Liver (tissue), 9 donors: ENCODE data around the gene CHL1. TPM values are rescaled to one million over a fixed set of nuclear protein-coding genes. Genes with fewer than 3 reads are reported as not detected.

ENCODE experiments used
- DNase-seq: peaks from one replicate; pipeline ENCODE4 v3.0.0-alpha.2; 2017; ENCODE audit warnings: low spot score
- H3K27ac ChIP-seq, 2 donors: one replicate each; pipeline ENCODE4 v1.7.0; 2013; ENCODE audit warnings: inconsistent platforms in 2 of 2, low read length in 2 of 2, control low read depth in 1 of 2, low read depth in 1 of 2, mild to moderate bottlenecking in 1 of 2
- H3K27me3 ChIP-seq, 4 donors: one replicate each; pipeline versions ENCODE4 v1.6.1 to v1.7.0; 2013; ENCODE audit warnings: low read length in 3 of 4, inconsistent platforms in 1 of 4, mild to moderate bottlenecking in 1 of 4, moderate library complexity in 1 of 4; ENCODE audit not compliant: control insufficient read depth in 4 of 4, insufficient read depth in 4 of 4
- H3K36me3 ChIP-seq, 4 donors: one replicate each; pipeline versions ENCODE4 v1.6.1 to v1.7.0; 2013; ENCODE audit warnings: low read length in 3 of 4, mild to moderate bottlenecking in 3 of 4, low read depth in 1 of 4, moderate library complexity in 1 of 4; ENCODE audit not compliant: control insufficient read depth in 4 of 4, insufficient read depth in 3 of 4
- H3K4me1 ChIP-seq, 4 donors: one replicate each; pipeline versions ENCODE4 v1.6.1 to v1.7.0; 2013; ENCODE audit warnings: low read length in 3 of 4, mild to moderate bottlenecking in 3 of 4, moderate library complexity in 1 of 4; ENCODE audit not compliant: control insufficient read depth in 4 of 4, insufficient read depth in 4 of 4
- H3K4me3 ChIP-seq, 3 donors: one replicate each; pipeline versions ENCODE4 v1.6.1 to v1.7.0; 2013; ENCODE audit warnings: low read length in 3 of 3, control low read depth in 1 of 3, low read depth in 1 of 3, mild to moderate bottlenecking in 1 of 3
- H3K9ac ChIP-seq, 2 donors: one replicate each; pipeline ENCODE4 v1.7.0; 2013; ENCODE audit warnings: low read length in 2 of 2, mild to moderate bottlenecking in 2 of 2, moderate library complexity in 2 of 2, control low read depth in 1 of 2, low read depth in 1 of 2
- H3K9me3 ChIP-seq, 4 donors: one replicate each; pipeline versions ENCODE4 v1.6.1 to v1.7.0; 2013; ENCODE audit warnings: low read length in 3 of 4; ENCODE audit not compliant: control insufficient read depth in 4 of 4
- CTCF ChIP-seq: fragments of 150-350 bp; IDR thresholded peaks from 2 replicates; pipeline ENCODE4 v1.5.1; 2017; ENCODE audit warnings: improper control_type of control experiment, low read depth, low read length; ENCODE audit not compliant: missing input control
- EGR1 ChIP-seq, 2 donors: IDR thresholded peaks; 2 replicates each; pipeline ENCODE4 v1.6.1; 2016 to 2018; ENCODE audit warnings: antibody characterized with exemption in 2 of 2, low read depth in 2 of 2
- FOXA1 ChIP-seq: IDR thresholded peaks from 2 replicates; pipeline ENCODE4 v1.6.1; 2016; ENCODE audit warnings: antibody characterized with exemption
- FOXA2 ChIP-seq: IDR thresholded peaks from 2 replicates; pipeline ENCODE4 v1.6.1; 2016; ENCODE audit warnings: antibody characterized with exemption
- HNF4A ChIP-seq, 2 donors: conservative IDR thresholded peaks; 2 replicates each; pipeline ENCODE4 v1.6.1; 2016; ENCODE audit warnings: antibody characterized with exemption in 2 of 2, mild to moderate bottlenecking in 2 of 2
- JUND ChIP-seq, 2 donors: IDR thresholded peaks; 2 replicates each; pipeline ENCODE4 v1.6.1; 2016; ENCODE audit warnings: antibody characterized with exemption in 2 of 2
- NR2F2 ChIP-seq: IDR thresholded peaks from 2 replicates; pipeline ENCODE4 v1.6.1; 2016; ENCODE audit warnings: antibody characterized with exemption
- RAD21 ChIP-seq, 2 donors: IDR thresholded peaks; 2 replicates each; pipeline ENCODE4 v1.6.1; 2016; ENCODE audit warnings: antibody characterized with exemption in 2 of 2, mild to moderate bottlenecking in 2 of 2
- REST ChIP-seq: IDR thresholded peaks from 2 replicates; pipeline ENCODE4 v1.6.1; 2016; ENCODE audit warnings: antibody characterized with exemption, mild to moderate bottlenecking
- RXRA ChIP-seq, 2 donors: IDR thresholded peaks; 2 replicates each; pipeline ENCODE4 v1.6.1; 2017 to 2018; ENCODE audit warnings: antibody characterized with exemption in 2 of 2, mild to moderate bottlenecking in 1 of 2
- SP1 ChIP-seq: IDR thresholded peaks from 2 replicates; pipeline ENCODE4 v1.6.1; 2018; ENCODE audit warnings: antibody characterized with exemption, mild to moderate bottlenecking
- TAF1 ChIP-seq: conservative IDR thresholded peaks from 2 replicates; pipeline ENCODE4 v1.6.1; 2016; ENCODE audit warnings: antibody characterized with exemption, mild to moderate bottlenecking
- YY1 ChIP-seq: IDR thresholded peaks from 2 replicates; pipeline ENCODE4 v1.6.1; 2016; ENCODE audit warnings: antibody characterized with exemption, mild to moderate bottlenecking
- ZBTB33 ChIP-seq: IDR thresholded peaks from 2 replicates; pipeline ENCODE4 v1.6.1; 2016; ENCODE audit warnings: antibody characterized with exemption
- WGBS: extraction: QIAGEN DNeasy Blood & Tissue Kit; methylation state at CpG from one replicate; pipeline ENCODE4 v1.1.7; 2013; 5-methylcytosine and 5-hydroxymethylcytosine counted together
- polyA plus RNA-seq, 2 donors: library from polyadenylated mRNA; stranded (reverse) in 1 of 2; unstranded in 1 of 2; fragments of 200-250 nt in 1 of 2; fragments of >200 nt in 1 of 2; fragmentation: Nextera tagmentation in 1 of 2; extraction: Ambion mirVana in 1 of 2; gene quantifications; one replicate each; pipeline versions ENCODE4 v1.2.1 to v1.2.3, GENCODE V29; 2013 to 2015
- total RNA-seq, 2 donors: library from RNA; depleted of rRNA; stranded (reverse); fragments of >200 nt; gene quantifications; one replicate each; pipeline ENCODE4 v1.2.3, GENCODE V29; 2014
- TF ChIP-seq, protein P1 (sequence below): IDR thresholded peaks from 2 replicates; pipeline ENCODE4 v1.6.1; 2016; ENCODE audit warnings: antibody characterized with exemption
- TF ChIP-seq, protein P2 (sequence below): IDR thresholded peaks from 2 replicates; pipeline ENCODE4 v1.6.1; 2016; ENCODE audit warnings: antibody characterized with exemption
- donor health status: healthy.
- donor health status: healthy.
- donor health status: healthy.
- donor health status: healthy.
- donor health status: healthy.

The CHL1 gene
- total and polyA plus RNA-seq, 4 donors, result 0.03 to 8.1 (median 0.66) TPM

DNA sequence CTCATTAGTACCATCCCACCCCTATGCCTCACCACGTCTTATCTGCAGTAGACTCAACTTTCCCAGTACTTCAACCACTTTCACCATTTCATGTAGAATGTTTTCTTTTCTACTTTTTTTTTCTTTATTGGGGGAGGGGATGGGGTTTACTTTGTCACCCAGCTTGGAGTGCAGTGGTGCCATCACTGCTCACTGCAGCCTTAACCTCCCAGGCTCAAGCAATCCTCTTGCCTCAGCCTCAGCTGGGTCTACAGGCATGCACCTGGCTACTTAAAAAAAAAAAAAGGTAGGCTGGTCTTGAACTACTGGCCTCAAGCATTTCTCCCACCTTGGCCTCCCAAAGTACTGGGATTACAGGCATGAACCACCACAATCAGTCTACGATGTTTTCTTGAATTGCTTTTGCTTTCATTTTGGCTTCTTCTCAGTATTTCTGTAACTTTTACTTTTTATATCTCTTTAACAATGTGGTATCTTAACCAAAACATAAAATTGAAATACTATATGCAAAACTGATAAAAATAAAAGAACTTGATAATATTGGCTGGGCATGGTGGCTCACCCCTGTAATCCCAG is 44.9 kb upstream of the CHL1 start (continued):
- TF ChIP-seq, protein P1, sequence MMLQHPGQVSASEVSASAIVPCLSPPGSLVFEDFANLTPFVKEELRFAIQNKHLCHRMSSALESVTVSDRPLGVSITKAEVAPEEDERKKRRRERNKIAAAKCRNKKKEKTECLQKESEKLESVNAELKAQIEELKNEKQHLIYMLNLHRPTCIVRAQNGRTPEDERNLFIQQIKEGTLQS, result no peak
- TF ChIP-seq HNF4A (conservative IDR thresholded peaks at IDR 0.05), result no peak

- H3K36me3 ChIP-seq, result no peaks in the 10 kb centered on the region
- TF ChIP-seq, protein P2, sequence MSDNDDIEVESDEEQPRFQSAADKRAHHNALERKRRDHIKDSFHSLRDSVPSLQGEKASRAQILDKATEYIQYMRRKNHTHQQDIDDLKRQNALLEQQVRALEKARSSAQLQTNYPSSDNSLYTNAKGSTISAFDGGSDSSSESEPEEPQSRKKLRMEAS, result no peak
- TF ChIP-seq REST (no peak), RXRA (IDR thresholded peaks at IDR 0.05) (no peak), FOXA2 (no peak), FOXA1 (no peak), JUND (IDR thresholded peaks at IDR 0.05) (no peak), HNF4A (conservative IDR thresholded peaks at IDR 0.05) (no peak), NR2F2 (no peak), RAD21 (IDR thresholded peaks at IDR 0.05) (no peak), EGR1 (IDR thresholded peaks at IDR 0.05; ENCODE audit: low read depth in 2 of 2) (no peak), ZBTB33 (no peak), TAF1 (no peak), CTCF (no peak), YY1 (no peak), SP1 (no peak)
- TF ChIP-seq, protein P1, result no peak
Measured at GRCh38 chr3:159974-160373, 36.6 kb upstream of the CHL1 start.

More at GRCh38 chr3:159974-160373, 36.6 kb upstream of the CHL1 start:
- 69% methylated on average over 1 of the region's 1 CpG for WGBS
- Histone ChIP-seq H3K9ac (no peak overlapping the region), H3K4me1 (no peaks in the 10 kb centered on the region), H3K4me3 (no peak overlapping the region), H3K27me3 (peaks cover 0 to 4% (median 0%) of the 10 kb centered on the region in 4 donors), H3K9me3 (no peaks in the 10 kb centered on the region), H3K27ac (no peak overlapping the region)
- DNase-seq, result no peak
